ENCODE data around the gene RAMP1.
"Not testable (repeated sequence)": the region's sequence is repeated elsewhere in the genome, so short reads cannot be mapped to it uniquely, and the experiment has no call there.

The RAMP1 gene

DNA sequence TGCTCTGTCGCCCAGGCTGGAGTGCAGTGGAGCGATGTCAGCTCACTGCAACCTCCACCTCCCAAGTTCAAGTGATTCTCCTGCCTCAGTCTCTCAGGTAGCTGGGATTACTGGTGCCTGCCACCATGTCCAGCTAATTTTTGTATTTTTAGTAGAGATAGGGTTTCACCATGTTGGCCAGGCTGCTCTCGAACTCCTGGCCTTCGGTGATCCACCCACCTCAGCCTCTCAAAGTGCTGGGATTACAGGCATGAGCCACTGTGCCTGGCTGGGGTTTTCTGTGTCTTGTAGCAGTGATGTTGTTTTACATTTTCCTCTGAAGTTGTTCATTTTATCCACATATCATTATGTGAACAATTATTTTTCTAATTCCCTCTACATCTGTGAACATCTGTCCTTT is 8.7 kb downstream of the RAMP1 start:
- not testable (repeated sequence) for H3K36me3 Mint-ChIP-seq; DNase-seq; ATAC-seq (replicated peaks); H3K27ac Mint-ChIP-seq; H3K4me3 Mint-ChIP-seq; H3K9me3 Mint-ChIP-seq
- Mint-ChIP-seq H3K4me1 (peaks cover 8 to 32% of the 10 kb centered on the region in 2 donors), H3K27me3 (peaks cover 59% of the 10 kb centered on the region in 2 donors)

GRCh38 chr2:237868631-237869342 is 9.4 kb downstream of the RAMP1 start:
- DNase-seq (no peak), ATAC-seq (replicated peaks) (no peak)
- peaks cover 10 to 38% of the 10 kb centered on the region in 2 donors for H3K4me1 Mint-ChIP-seq
- H3K9me3 Mint-ChIP-seq, result no peaks in the 10 kb centered on the region
- H3K36me3 Mint-ChIP-seq, result no peaks in the 10 kb centered on the region
- no peak overlapping the region for H3K27ac Mint-ChIP-seq
- no peak overlapping the region for H3K4me3 Mint-ChIP-seq
- H3K27me3 Mint-ChIP-seq, result peaks cover 58 to 61% of the 10 kb centered on the region in 2 donors

DNA sequence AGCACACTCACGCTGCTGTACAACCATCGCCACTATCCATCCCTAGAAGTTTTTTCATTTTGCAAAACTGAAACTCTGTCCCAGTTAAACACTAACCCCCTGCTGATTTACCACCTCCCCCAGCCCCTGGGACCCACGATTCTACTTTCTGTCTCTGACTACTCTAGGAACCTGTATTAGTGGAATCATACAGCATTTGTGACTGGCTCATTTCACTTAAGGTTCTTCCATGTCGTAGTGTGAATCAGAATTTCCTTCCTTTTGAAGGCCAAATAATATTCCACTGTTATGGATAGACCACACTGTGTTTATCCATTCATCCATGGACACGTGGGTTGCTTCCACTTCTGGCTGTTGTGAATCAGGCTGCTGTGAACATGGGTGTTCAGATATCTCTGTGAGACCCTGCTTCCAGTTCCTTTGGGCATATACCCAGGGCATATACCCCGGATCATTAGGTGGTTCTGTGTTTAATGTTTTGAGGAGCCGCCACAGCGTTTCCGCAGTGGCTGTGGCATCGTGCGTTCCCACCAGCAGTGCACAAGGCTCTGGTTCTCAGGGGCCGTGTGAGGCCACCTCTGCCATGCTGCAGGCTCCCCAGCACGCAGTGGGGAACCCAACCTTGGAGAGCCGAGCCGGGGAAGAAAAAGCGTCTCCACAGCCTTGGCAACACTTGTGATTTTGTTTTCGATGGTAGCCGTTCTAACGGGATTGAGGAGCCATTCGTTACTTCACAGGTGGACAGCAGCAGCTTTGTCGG is 10.1 kb downstream of the RAMP1 start:
- H3K9me3 Mint-ChIP-seq, result no peaks in the 10 kb centered on the region

GRCh38 chr2:237870126-237870525 is 10.7 kb downstream of the RAMP1 start:
- Mint-ChIP-seq H3K27ac (no peak overlapping the region), H3K27me3 (peaks cover 57 to 69% of the 10 kb centered on the region in 2 donors), H3K4me1 (peaks cover 12 to 43% of the 10 kb centered on the region in 2 donors), H3K4me3 (no peak overlapping the region), H3K9me3 (no peaks in the 10 kb centered on the region), H3K36me3 (no peaks in the 10 kb centered on the region)
- DNase-seq (no peak), ATAC-seq (replicated peaks) (no peak)

More for the DNA sequence above, 10.1 kb downstream of the RAMP1 start:
- H3K27ac Mint-ChIP-seq, result no peak overlapping the region
- H3K36me3 Mint-ChIP-seq, result no peaks in the 10 kb centered on the region
- no peak overlapping the region for H3K4me3 Mint-ChIP-seq
- peaks cover 60 to 65% of the 10 kb centered on the region in 2 donors for H3K27me3 Mint-ChIP-seq
- no peak for DNase-seq
- ATAC-seq (replicated peaks), result no peak
- peaks cover 12 to 43% of the 10 kb centered on the region in 2 donors for H3K4me1 Mint-ChIP-seq

GRCh38 chr2:237870754-237871651 is 11.6 kb downstream of the RAMP1 start:
- ATAC-seq (replicated peaks), result no peak
- H3K36me3 Mint-ChIP-seq, result no peaks in the 10 kb centered on the region
- peaks cover 12 to 38% of the 10 kb centered on the region in 2 donors for H3K4me1 Mint-ChIP-seq
- no peaks in the 10 kb centered on the region for H3K9me3 Mint-ChIP-seq
- peaks cover 51 to 67% of the 10 kb centered on the region in 2 donors for H3K27me3 Mint-ChIP-seq
- no peak overlapping the region for H3K4me3 Mint-ChIP-seq
- H3K27ac Mint-ChIP-seq, result no peak overlapping the region
- DNase-seq, result no peak

DNA sequence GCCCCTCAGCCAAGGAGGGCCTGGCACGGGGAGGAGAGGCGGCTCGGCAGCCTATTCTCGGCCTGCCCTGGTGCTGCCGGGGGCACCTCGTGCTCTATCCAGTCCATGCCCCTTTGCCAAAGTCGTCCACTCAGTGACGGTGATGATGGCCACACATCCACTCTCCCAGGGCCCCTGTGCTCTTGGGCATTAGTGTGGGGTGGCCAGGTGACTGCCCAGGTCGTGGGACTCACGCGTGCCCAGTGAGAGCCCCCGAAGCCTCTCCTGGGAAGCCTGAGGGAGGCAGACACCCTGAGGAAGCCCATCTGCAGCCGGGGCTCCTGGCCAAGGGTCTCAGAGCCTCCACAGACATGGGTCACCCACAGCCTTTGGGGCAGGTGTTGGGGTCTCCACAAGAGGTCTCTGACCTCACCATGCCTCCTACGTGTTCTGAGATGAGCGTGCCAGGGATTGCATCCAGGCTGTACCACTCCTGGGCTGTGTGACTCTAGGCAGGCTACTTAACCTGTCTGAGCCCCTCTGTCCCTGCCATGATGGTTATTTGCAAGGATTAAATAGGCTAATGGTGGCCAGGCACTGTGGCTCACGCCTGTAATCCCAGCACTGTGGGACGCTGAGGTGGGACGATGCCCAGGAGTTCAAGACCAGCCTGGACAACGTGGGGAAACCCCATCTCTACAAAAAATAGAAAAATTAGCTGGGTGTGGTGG is 12.9 kb downstream of the RAMP1 start:
- Mint-ChIP-seq H3K27me3 (peaks cover 46 to 67% of the 10 kb centered on the region in 2 donors), H3K9me3 (no peaks in the 10 kb centered on the region), H3K4me1 (peaks cover 12 to 38% of the 10 kb centered on the region in 2 donors), H3K27ac (peak overlapping the region; percentile 20), H3K36me3 (no peaks in the 10 kb centered on the region), H3K4me3 (no peak overlapping the region)
- ATAC-seq (replicated peaks) (no peak), DNase-seq (no peak)

DNA sequence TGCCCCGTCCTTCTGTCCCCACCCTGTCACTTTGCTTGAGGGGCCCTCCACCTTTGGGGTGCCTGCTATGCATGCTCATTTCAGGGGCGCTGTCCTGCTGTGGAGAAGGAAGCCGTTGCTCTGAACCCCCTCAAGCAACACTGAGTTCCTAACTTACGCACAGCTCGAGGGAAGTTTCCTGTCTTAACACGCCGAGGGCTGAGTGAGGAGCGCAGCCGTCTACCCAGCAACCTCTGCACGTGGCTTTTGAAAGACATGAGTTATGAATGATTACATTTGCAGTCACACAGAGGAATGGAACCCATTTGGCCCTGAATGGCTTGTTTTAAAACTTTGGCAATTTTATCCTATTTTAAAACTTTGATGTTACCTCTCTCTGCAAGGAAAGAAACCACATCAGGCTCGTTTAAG is 14.0 kb downstream of the RAMP1 start:
- no peaks in the 10 kb centered on the region for H3K9me3 Mint-ChIP-seq
- no peak for DNase-seq
- ATAC-seq (replicated peaks), result peak in 1 of 2 donors; percentile 50
- H3K4me1 Mint-ChIP-seq, result peaks cover 12 to 37% of the 10 kb centered on the region in 2 donors
- no peaks in the 10 kb centered on the region for H3K36me3 Mint-ChIP-seq
- H3K27ac Mint-ChIP-seq, result no peak overlapping the region
- H3K27me3 Mint-ChIP-seq, result peaks cover 47 to 61% of the 10 kb centered on the region in 2 donors
- H3K4me3 Mint-ChIP-seq, result no peak overlapping the region

GRCh38 chr2:237873897-237874551 is 14.6 kb downstream of the RAMP1 start:
- H3K9me3 Mint-ChIP-seq, result no peaks in the 10 kb centered on the region
- H3K27ac Mint-ChIP-seq, result no peak overlapping the region

GRCh38 chr2:237874585-237875161 is 15.2 kb downstream of the RAMP1 start:
- H3K27ac Mint-ChIP-seq, result no peak overlapping the region
- ATAC-seq (replicated peaks), result no peak
- H3K4me1 Mint-ChIP-seq, result peaks cover 4 to 25% of the 10 kb centered on the region in 2 donors
- no peak for DNase-seq
- peaks cover 36 to 49% of the 10 kb centered on the region in 2 donors for H3K27me3 Mint-ChIP-seq
- H3K36me3 Mint-ChIP-seq, result no peaks in the 10 kb centered on the region
- no peak overlapping the region for H3K4me3 Mint-ChIP-seq
- H3K9me3 Mint-ChIP-seq, result no peaks in the 10 kb centered on the region

More at GRCh38 chr2:237873897-237874551, 14.6 kb downstream of the RAMP1 start:
- Mint-ChIP-seq H3K27me3 (peaks cover 41 to 55% of the 10 kb centered on the region in 2 donors), H3K4me1 (peaks cover 8 to 31% of the 10 kb centered on the region in 2 donors), H3K36me3 (no peaks in the 10 kb centered on the region), H3K4me3 (no peak overlapping the region)
- DNase-seq (no peak), ATAC-seq (replicated peaks) (no peak)

- peaks cover 28 to 41% of the 10 kb centered on the region in 2 donors for H3K27me3 Mint-ChIP-seq
- DNase-seq (no peak), ATAC-seq (replicated peaks) (no peak)
- no peak overlapping the region for H3K4me3 Mint-ChIP-seq
- H3K27ac Mint-ChIP-seq, result no peak overlapping the region
- H3K36me3 Mint-ChIP-seq, result no peaks in the 10 kb centered on the region
- no peaks in the 10 kb centered on the region for H3K9me3 Mint-ChIP-seq
- peaks cover 4 to 24% of the 10 kb centered on the region in 2 donors for H3K4me1 Mint-ChIP-seq
Measured at GRCh38 chr2:237875256-237876060, 16.0 kb downstream of the RAMP1 start.

DNA sequence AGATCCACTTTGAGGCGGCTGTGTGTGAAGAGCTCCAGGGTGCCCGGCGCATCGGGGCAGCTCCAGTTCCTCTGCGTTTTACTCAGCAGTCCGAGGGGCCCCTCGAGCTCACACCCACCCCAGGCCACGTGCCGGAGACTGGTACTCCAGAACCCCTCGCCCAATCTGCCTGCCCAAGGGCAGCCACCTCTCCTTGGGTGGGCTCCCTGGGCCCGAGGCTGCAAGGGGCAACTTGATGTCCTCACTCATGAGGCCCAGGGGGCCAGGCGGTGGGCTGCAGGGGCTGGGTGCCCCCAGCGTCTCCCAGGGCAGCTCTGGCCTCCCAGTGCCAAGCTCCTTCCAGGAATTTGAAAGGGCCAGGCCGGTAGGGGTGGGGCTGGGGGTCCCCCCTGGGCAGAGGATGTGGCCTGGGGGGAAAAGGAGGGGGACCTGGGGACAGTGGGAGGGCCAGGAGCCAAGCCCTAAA is 16.7 kb downstream of the RAMP1 start:
- no peak for ATAC-seq (replicated peaks)
- no peaks in the 10 kb centered on the region for H3K9me3 Mint-ChIP-seq
- H3K4me3 Mint-ChIP-seq, result no peak overlapping the region
- DNase-seq, result no peak
- H3K36me3 Mint-ChIP-seq, result no peaks in the 10 kb centered on the region
- peaks cover 22 to 35% of the 10 kb centered on the region in 2 donors for H3K27me3 Mint-ChIP-seq
- no peak overlapping the region for H3K27ac Mint-ChIP-seq
- H3K4me1 Mint-ChIP-seq, result peaks cover 4 to 18% of the 10 kb centered on the region in 2 donors

- H3K9me3 Mint-ChIP-seq, result no peaks in the 10 kb centered on the region
- peaks cover 4 to 13% of the 10 kb centered on the region in 2 donors for H3K4me1 Mint-ChIP-seq
- H3K27ac Mint-ChIP-seq, result no peak overlapping the region
- no peak overlapping the region for H3K4me3 Mint-ChIP-seq
- H3K27me3 Mint-ChIP-seq, result peaks cover 17 to 30% of the 10 kb centered on the region in 2 donors
- no peak for DNase-seq
- H3K36me3 Mint-ChIP-seq, result no peaks in the 10 kb centered on the region
- ATAC-seq (replicated peaks), result no peak
Measured at GRCh38 chr2:237876532-237876931, 17.1 kb downstream of the RAMP1 start.

Measured in stimulated activated naive B cell treated with anti-CD40 and anti-IgM and Interleukin-4, amounts not matched to agents 10 μg/mL and 1 μg/mL and 100 μg/mL, for 72 hours (primary cell).